ENCODE data around the gene RADX. TPM values are rescaled to one million over a fixed set of nuclear protein-coding genes. Genes with fewer than 3 reads are reported as not detected.

RADX gene
- total RNA-seq, 3 donors from 2014 or later (not counting 1 experiment from before 2014, with no cell fraction given) = 4.6 to 7.5 (median 7.2) TPM

DNA sequence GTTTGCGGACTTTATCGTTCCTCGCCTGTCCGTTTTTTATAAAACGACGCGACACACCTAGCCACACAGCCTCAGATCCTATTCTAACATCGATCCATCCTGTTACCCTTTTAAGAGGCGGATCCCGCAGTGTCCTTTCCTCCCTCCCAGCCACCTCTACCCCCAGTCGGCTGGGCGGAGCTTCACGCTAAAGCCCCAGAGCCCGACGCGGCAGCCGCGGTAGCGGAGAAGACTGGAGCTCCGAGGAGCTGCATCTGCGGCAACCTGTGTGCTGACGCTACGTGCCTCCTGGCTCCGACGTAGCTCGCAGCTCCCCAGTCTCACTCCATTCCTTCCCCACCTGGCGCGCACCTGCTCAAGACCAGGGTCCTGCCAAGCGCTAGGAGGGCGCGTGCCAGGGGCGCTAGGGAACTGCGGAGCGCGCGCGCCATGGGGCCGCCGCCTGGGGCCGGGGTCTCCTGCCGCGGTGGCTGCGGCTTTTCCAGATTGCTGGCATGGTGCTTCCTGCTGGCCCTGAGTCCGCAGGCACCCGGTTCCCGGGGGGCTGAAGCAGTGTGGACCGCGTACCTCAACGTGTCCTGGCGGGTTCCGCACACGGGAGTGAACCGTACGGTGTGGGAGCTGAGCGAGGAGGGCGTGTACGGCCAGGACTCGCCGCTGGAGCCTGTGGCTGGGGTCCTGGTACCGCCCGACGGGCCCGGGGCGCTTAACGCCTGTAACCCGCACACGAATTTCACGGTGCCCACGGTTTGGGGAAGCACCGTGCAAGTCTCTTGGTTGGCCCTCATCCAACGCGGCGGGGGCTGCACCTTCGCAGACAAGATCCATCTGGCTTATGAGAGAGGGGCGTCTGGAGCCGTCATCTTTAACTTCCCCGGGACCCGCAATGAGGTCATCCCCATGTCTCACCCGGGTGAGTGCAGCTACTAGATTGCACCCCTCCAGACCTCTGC, 115.0 kb downstream of the RADX start, which contains the start of gene RNF128:
Gene RNF128 (plus strand): TSS at position 217 of the 953 bp plus-strand sequence. CDS start 213 bp downstream, at position 430.
- Mint-ChIP-seq H3K9me3 (no peaks in the 10 kb centered on the region), H3K4me3 (no peak within 1 kb of the TSS), H3K36me3 (no peaks in the 10 kb centered on the region), H3K4me1 (no peaks in the 10 kb centered on the region), H3K27me3 (ENCODE audit: low read depth in 2 of 2) (peaks cover 32 to 34% of the 10 kb centered on the region in 2 donors), H3K27ac (no peak within 1 kb of the TSS)
- intact Hi-C loops (cut with micrococcal nuclease) = no loop called here
- 4% methylated on average over 79 of the region's 79 CpGs for WGBS (ENCODE audit: insufficient coverage)
- Histone ChIP-seq H3K4me3 (ENCODE audit: low read length) (no peak within 1 kb of the TSS), H3K36me3 (ENCODE audit: control insufficient read depth, insufficient read depth, low read length) (no peaks in the 10 kb centered on the region), H3K9me3 (ENCODE audit: control insufficient read depth, insufficient read depth, low read length) (no peaks in the 10 kb centered on the region), H3K27me3 (ENCODE audit: control insufficient read depth, insufficient read depth, low read length) (no peaks in the 10 kb centered on the region), H3K4me1 (ENCODE audit: control insufficient read depth, insufficient read depth, low read length) (no peaks in the 10 kb centered on the region), H3K27ac (ENCODE audit: low read length) (no peak within 1 kb of the TSS)
- DNase-seq (peak in 1 of 2 donors; percentile 10), ATAC-seq (no peak)
- TF ChIP-seq, protein P1, sequence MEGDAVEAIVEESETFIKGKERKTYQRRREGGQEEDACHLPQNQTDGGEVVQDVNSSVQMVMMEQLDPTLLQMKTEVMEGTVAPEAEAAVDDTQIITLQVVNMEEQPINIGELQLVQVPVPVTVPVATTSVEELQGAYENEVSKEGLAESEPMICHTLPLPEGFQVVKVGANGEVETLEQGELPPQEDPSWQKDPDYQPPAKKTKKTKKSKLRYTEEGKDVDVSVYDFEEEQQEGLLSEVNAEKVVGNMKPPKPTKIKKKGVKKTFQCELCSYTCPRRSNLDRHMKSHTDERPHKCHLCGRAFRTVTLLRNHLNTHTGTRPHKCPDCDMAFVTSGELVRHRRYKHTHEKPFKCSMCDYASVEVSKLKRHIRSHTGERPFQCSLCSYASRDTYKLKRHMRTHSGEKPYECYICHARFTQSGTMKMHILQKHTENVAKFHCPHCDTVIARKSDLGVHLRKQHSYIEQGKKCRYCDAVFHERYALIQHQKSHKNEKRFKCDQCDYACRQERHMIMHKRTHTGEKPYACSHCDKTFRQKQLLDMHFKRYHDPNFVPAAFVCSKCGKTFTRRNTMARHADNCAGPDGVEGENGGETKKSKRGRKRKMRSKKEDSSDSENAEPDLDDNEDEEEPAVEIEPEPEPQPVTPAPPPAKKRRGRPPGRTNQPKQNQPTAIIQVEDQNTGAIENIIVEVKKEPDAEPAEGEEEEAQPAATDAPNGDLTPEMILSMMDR (IDR thresholded peaks at IDR 0.05) = no peak

DNA sequence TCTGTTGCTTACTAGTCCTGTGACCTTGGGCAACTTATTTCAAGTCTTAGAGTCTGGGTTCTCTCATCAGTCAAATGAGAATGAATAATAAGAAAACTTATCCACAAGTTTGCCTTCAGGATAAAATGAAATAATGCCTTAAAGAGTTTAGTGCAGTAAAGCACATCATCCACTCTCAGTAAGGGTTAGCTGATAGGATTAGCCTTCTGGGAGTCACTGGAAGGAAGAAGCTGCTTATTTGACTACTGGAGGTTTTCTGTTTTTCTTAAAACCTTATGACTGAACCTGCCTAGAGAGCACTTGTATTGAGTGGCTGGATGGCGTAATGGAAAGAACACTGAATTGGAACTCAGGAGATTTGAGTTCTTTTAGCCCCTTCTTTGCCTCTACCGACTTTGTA, 116.6 kb downstream of the RADX start:
- ATAC-seq (no peak), DNase-seq (no peak)
- no peaks in the 10 kb centered on the region for H3K9me3 Mint-ChIP-seq
- H3K4me3 Mint-ChIP-seq = no peak overlapping the region
- H3K36me3 Mint-ChIP-seq = no peaks in the 10 kb centered on the region
- WGBS (ENCODE audit: insufficient coverage) = 83% methylated on average over 1 of the region's 2 CpGs
- Histone ChIP-seq H3K4me1 (ENCODE audit: control insufficient read depth, insufficient read depth, low read length) (no peaks in the 10 kb centered on the region), H3K27me3 (ENCODE audit: control insufficient read depth, insufficient read depth, low read length) (no peaks in the 10 kb centered on the region), H3K36me3 (ENCODE audit: control insufficient read depth, insufficient read depth, low read length) (no peaks in the 10 kb centered on the region), H3K9me3 (ENCODE audit: control insufficient read depth, insufficient read depth, low read length) (no peaks in the 10 kb centered on the region), H3K27ac (ENCODE audit: low read length) (no peak overlapping the region), H3K4me3 (ENCODE audit: low read length) (no peak overlapping the region)
- H3K27me3 Mint-ChIP-seq (ENCODE audit: low read depth in 2 of 2) = peaks cover 32 to 39% of the 10 kb centered on the region in 2 donors
- H3K27ac Mint-ChIP-seq = no peak overlapping the region
- TF ChIP-seq, protein P1 (IDR thresholded peaks at IDR 0.05) = no peak
- intact Hi-C loops (cut with micrococcal nuclease) = no loop called here
- H3K4me1 Mint-ChIP-seq = no peaks in the 10 kb centered on the region

Other genes with a start within 250 kb of the RADX start
- not detected for gene RNF128, start 114.7 kb downstream of the RADX start, total RNA-seq
- gene TBC1D8B, start 190.7 kb downstream of the RADX start, total RNA-seq = under 1 TPM; 0.12 to 0.18 (median 0.13) TPM